Stimulated activated CD8-positive, alpha-beta memory T cell treated with anti-CD3 and anti-CD28 coated beads, Interleukin-7, amount 100 ng/mL, for 48 hours (primary cell): ENCODE data around the gene NKIRAS2.
"Not testable (repeated sequence)": the region's sequence is repeated elsewhere in the genome, so short reads cannot be mapped to it uniquely, and the experiment has no call there.

Source experiments
- DNase-seq, 2 donors: peaks; one replicate each; pipeline ENCODE4 v3.0.0-alpha.2; 2020; ENCODE audit warnings: low read depth in 1 of 2; ENCODE audit errors: extremely low read depth in 1 of 2

Gene NKIRAS2

DNA sequence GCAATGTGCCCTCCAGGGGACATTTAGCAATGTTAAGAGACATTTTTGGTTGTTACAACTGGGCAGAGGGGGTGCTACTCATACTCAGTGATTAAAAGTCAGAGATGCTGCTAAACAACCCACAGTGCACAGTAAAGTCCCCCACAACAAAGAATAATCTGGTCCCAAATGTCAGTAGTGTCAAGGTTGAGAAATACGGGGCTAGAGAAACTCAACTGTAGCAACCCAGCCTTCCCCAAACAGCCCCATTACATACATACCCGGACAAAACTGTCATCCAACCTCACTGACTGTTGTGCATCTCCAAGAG lies 23.1 kb upstream of the NKIRAS2 start:
- DNase-seq = no peak

GRCh38 chr17:41998497-41998896 lies 21.4 kb upstream of the NKIRAS2 start:
- DNase-seq = no peak

DNA sequence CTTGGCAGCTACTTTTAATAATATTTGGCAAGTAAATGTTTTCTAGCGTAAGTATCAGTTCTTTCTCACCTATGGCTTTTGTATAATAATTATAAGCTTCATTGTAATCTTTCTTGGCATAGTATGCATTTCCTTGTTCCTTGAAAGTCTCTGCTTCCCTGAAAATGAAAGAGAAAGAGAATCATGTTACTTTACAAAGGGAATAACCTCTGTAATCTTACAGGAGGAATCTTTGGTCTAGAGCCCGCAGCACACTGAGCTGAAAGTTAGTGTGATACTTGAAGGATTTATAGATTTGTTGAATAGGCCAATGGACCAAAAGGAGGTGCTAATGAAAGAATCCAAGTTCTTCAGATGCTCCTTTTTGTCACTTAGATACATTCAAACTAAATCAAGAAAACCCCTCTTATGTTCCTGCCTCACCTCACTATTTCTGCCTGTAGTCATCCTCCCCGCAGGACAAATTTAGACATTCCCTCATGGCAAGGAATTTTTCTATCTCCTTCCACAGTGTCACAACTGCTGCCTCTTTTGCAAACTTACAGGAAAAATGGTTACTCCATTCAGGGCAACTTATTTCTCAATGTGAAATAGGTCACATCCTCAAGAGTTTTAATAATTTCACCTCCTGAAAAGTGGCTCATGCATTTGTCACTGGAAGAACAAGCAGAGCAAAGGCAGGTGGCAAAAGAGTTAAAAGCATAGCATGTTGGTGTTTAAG lies 19.3 kb upstream of the NKIRAS2 start:
- no peak for DNase-seq

- no peak for DNase-seq
Measured at GRCh38 chr17:42001729-42002128, 18.2 kb upstream of the NKIRAS2 start.

DNA sequence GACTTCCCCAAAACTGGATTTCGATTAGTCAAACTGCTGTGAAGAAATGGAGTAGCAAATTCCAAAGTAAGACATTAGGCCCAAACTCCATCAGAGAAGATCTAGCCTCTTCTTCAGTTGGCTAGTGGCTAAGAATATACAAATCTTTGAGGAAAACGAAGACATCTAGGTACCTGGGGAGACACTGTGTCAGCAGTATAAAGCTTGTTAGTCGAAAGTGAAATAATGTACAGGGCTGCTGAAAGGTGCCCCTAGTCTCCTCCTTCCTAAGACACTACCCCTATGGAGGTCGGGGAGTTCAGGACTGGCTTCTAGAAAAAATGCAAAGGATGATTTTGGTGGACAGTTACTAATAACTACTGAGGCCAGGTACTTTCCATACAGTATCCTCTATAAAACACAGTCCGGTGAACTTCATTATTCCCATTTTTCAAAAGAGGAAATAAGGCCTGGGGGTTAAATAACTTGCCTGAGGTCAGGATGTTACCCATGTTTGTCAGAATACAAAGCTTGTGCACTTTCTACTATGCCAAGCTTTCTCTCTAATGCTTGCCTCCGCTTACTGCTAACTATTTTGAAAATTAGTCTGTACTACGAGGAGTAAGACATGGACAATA lies 17.6 kb upstream of the NKIRAS2 start:
- DNase-seq = no peak

GRCh38 chr17:42002792-42003301 lies 17.0 kb upstream of the NKIRAS2 start:
- DNase-seq = no peak

GRCh38 chr17:42005166-42005565 lies 14.7 kb upstream of the NKIRAS2 start:
- DNase-seq = no peak

- DNase-seq = no peak
Measured at GRCh38 chr17:42009170-42009569, 10.7 kb upstream of the NKIRAS2 start.

DNA sequence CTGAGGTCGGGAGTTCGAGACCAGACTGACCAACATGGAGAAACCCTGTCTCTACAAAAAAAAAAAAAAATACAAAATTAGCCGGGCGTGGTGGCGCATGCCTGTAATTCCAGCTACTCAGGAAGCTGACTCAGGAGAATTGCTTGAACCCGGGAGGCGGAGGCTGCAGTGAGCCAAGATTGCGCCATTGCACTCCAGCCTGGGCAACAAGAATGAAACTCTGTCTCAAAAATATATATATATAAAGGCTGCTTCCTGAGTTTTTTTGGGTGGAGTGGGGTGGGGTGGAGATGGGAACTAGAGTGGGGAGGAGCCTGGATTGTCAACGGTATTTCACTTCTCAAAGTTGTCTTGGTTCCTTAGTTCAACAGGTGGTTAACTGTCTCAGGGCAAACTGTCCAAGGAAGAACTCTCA lies 9.6 kb upstream of the NKIRAS2 start:
- not testable (repeated sequence) for DNase-seq

DNA sequence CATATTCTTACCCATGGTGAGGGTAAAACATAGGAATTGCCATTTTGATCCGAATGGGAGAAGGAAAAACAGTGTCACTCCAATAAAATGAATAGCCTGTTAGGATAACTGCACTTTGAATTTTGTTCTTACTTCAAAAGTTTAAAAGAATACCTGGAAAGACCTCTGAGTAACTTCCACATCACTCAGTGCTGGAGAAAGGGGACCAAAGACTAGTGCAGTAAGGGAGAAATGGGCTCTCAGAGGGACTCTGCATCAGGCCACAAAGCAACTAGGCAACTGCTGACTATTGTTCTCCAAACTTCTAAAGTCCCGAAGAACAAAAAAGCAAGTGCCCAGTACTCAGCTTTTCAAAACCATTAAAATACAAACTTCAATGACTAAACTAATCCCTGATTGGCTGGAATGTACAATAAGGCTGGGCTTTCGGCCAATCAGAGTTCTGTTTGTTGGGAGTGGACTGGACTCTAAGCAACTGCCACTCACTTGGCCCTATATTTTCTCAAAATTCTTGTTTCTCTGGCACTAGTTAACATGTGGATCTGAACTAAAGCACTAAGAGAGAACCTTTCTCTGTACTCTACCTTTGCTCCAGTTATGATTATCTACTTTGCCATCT lies 8.9 kb upstream of the NKIRAS2 start:
- DNase-seq = no peak

DNA sequence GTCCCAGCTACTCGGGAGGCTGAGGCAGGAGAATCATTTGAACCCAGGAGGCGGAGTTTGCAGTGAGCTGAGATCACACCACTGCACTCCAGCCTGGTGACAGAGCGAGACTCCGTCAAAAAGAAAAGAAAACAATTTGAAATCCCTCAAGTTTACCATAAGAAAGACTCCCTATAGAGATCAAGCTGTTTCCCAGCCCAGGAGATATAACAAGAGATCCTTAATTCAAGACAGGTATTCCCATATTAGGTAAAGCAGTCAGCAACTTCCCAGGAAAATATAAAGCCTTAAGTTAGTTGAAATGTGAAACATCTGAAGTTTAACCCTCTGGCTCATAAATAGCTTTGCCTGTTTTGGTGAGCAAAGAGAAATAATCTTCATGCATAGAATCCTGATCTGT lies 7.5 kb upstream of the NKIRAS2 start:
- not testable (repeated sequence) for DNase-seq

DNA sequence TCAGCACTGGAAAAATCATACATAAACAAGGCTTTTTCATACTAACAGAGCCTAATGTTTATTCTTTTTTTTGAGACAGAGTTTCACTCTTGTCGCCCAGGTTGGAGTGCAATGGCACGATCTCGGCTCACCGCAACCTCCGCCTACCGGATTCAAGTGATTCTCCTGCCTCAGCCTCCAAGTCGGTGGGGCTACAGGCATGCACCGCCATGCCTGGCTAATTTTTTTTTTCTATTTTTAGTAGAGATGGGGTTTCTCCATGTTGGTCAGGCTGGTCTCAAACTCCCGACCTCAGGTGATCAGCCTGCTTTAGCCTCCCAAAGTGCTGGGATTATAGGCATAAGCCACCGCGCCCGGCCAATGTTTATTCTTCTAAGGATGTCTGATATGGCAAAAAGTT lies 6.2 kb upstream of the NKIRAS2 start:
- not testable (repeated sequence) for DNase-seq

- DNase-seq = no peak
Measured at GRCh38 chr17:42016411-42016831, 3.5 kb upstream of the NKIRAS2 start.

DNA sequence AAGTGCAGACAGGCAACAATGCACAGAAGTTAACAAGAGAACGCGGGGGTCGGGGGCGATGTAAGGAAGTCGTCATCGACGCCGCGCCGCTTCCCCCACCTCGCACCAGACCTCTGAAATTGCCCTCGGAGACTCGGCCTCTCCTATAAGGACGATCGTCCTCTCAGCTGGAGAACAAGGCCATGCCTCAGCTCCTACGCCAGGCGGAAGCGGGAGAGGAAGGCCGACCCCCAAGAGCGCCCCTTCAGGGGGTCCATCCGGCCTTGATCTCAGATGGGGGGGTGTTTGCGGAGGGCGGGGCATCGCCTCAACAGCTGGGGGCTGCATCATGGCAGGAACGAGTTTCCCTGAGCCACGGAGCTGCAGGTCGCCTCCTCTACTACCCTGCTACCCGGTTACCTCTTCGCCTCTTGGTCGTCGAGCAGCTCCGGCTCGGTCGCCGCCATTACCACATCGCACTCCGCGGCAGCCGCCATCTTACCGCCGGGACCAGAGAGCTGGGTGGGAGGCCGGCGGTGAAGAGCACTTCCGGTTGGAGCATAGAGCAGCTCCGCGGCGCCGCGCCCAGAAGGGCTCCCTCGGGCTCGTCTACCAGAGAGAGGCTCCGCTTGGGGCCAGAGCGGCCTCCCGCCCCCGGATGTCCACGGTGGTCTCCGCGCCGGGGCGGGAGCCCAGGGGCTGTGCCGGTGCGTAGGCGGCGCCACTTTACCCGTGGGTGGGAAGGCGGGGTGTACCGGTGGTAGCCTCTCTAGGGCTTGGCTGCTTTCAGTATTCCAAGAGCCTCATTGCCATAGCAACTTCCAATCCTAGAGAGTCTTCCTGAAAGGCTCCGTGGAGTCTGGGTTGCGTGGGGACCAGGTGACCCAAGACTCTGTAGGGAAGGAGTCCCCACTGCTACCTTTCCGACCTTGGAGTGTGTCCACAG lies 2.7 kb upstream of the NKIRAS2 start, which contains the start of gene DNAJC7:
Gene DNAJC7, minus strand, starts transcription at position 499 of the 925 bp plus-strand sequence. Its CDS starts 23 bp downstream, at position 476.
- peak; percentile 85 to 87 for DNase-seq

DNA sequence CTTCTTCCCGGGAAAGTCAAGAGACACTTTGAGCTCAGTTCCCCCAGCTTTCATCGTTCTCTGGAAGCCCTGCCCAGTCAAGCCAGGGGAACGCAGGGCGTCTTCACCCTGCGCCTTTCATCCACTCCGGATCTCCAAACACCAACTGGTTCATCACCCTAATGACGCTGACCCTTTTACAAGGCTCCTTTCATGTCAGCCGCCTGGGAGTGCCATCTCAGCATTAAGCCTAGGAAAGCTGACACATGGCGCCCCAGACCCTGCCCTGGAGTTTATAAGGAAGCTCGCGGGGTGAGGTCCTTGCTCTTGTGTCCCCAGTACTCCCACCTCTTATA lies 2.1 kb upstream of the NKIRAS2 start:
- no peak for DNase-seq

DNA sequence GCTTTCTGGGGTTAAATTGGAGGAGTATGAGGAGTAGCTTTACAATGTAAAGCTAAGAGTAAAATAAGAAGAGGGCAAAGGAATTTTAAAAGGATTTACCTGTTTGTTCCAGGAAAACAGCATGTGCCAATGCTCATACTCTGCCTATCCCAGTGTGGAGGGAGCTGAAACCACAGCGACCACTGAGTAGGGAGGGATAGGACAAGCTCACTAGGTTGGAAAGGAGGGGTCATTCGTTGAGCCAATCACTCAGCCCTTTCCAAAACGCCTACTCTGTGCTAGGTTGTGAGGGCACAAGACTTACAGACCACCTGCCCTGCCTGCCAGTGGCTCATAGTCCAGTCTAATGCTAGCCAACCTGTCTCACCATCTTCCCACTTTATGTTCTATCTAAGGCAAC lies 1.6 kb upstream of the NKIRAS2 start:
- DNase-seq = no peak

DNA sequence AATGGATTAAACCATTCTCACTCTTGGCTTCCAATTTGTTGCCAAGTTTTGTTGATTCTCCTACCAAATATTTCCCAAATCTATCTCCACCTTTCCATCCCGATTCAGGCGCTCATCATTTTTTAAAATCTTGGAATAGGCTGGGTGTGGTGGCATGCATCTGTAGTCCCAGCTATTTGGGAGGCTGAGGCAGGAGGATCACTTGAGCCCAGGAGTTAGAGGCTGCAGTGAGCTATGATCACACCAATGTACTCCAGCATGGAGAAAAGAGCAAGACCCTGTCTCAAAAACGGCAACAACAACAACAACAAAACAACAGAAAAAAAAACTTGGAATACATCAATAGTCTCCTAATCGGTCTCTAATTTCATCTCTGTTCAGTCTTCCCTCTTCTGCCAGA lies 902 bp upstream of the NKIRAS2 start:
- no peak for DNase-seq

DNA sequence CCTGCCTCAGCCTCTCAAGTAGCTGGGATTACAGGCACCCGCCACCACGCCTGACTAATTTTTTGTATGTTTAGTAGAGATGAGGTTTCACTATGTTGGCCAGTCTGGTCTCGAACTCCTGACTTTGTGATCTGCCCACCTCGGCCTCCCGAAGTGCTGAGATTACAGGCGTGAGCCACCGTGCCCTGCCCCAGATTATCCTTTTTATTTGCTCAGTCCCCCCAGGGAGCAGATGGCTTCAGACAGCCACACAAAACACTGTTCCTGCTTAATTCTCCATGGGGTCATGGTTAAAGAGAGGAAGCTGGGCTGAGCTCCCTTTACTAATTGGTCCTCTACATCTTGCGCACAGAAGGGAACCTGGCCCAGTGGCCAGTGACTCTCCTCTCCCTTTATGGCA lies 955 bp downstream of the NKIRAS2 start:
- not testable (repeated sequence) for DNase-seq

- no peak for DNase-seq
Measured at GRCh38 chr17:42023524-42024349, 3.8 kb downstream of the NKIRAS2 start.

- DNase-seq = no peak
Measured at GRCh38 chr17:42025191-42025579, 5.3 kb downstream of the NKIRAS2 start.
